HuH-7 (cell line): ENCODE measurements around the gene NIPAL3.
"Not testable (repeated sequence)": the region's sequence is repeated elsewhere in the genome, so short reads cannot be mapped to it uniquely, and the experiment has no call there.

Experiments used
- DNase-seq: peaks from one replicate; pipeline ENCODE4 v3.0.0; 2011; ENCODE audit warnings: low spot score

The NIPAL3 gene

DNA sequence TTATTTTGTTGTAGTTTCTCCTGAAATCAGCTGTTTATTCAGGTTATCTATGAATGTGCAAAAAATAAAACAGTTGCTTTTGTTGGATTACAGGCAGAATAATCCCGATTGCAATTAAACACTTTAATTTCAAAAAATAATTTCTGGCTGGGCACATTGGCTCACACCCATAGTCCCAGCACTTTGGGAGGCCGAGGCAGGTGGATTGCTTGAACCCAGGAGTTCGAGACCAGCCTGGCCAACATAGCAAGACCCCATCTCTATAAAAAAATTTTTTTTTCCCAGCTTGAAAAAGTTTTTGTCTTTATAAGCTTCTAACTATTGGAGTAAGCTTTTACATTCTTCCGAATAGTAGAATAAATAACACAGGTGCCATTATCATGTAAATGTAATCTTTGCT, 102.3 kb downstream of the NIPAL3 start:
- no peak for DNase-seq

DNA sequence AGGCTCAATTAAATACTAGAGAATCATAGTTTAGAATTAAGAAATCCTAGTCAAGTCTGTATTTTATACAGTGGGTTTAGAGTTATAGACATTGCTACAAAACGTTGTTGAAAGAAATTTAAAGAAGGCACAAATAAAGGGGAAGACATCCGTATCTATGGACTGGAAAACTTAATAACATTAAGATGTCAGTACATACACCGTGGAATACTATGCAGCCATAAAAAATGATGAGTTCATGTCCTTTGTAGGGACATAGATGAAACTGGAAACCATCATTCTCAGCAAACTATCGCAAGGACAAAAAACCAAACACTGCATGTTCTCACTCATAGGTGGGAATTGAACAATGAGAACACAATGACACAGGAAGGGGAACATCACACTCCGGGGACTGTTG, 104.7 kb downstream of the NIPAL3 start:
- DNase-seq = not testable (repeated sequence)
